CD14-positive monocyte (primary cell): Measurements from ENCODE around the gene TCF4. TPM values are rescaled to one million over a fixed set of nuclear protein-coding genes. Genes with fewer than 3 reads are reported as not detected.

Source experiments
- DNase-seq, 3 donors: peaks; one replicate each; pipeline ENCODE4 v3.0.0-alpha.2; 2011 to 2022
- H2AFZ ChIP-seq: 2 replicates; pipeline ENCODE4 v1.6.0; 2012; ENCODE audit warnings: mild to moderate bottlenecking, low read depth, low read length, inconsistent platforms; ENCODE audit not compliant: insufficient read depth, poor library complexity, severe bottlenecking
- H3K27ac ChIP-seq, 2 donors: 1 replicate in 1 of 2; 2 replicates in 1 of 2; pipeline ENCODE4 v1.5.1; 2012 to 2013; ENCODE audit warnings: low read length in 2 of 2, control low read depth in 1 of 2, inconsistent platforms in 1 of 2, low read depth in 1 of 2, mild to moderate bottlenecking in 1 of 2
- H3K27me3 ChIP-seq, 2 donors: one replicate each; pipeline versions ENCODE4 v1.6.0 to v1.6.1; 2011 to 2013; ENCODE audit warnings: low read length in 2 of 2; ENCODE audit not compliant: control insufficient read depth in 2 of 2, insufficient read depth in 2 of 2
- H3K36me3 ChIP-seq, 2 donors: replicated peaks in 1 of 2; 1 replicate in 1 of 2; 2 replicates in 1 of 2; pipeline versions ENCODE4 v1.5.1 to v1.6.1; 2012 to 2013; ENCODE audit warnings: low read length in 2 of 2, control low read depth in 1 of 2, inconsistent platforms in 1 of 2, mild to moderate bottlenecking in 1 of 2; ENCODE audit not compliant: insufficient read depth in 2 of 2, control insufficient read depth in 1 of 2
- H3K4me1 ChIP-seq, 2 donors: 1 replicate in 1 of 2; 2 replicates in 1 of 2; pipeline versions ENCODE4 v1.5.1 to v1.6.1; 2012 to 2013; ENCODE audit warnings: low read length in 2 of 2, control low read depth in 1 of 2, inconsistent platforms in 1 of 2, mild to moderate bottlenecking in 1 of 2, moderate library complexity in 1 of 2; ENCODE audit not compliant: insufficient read depth in 2 of 2, control insufficient read depth in 1 of 2
- H3K4me2 ChIP-seq: replicated peaks from 2 replicates; pipeline ENCODE3; 2012; ENCODE audit warnings: low read length, moderate library complexity, mild to moderate bottlenecking; ENCODE audit not compliant: poor library complexity, severe bottlenecking; ENCODE audit errors: extremely low read depth
- H3K4me3 ChIP-seq, 3 experiments: fragments of 200-600 bp in 1 of 3; sonication (generic) in 1 of 3; replicated peaks in 1 of 3; 1 replicate in 2 of 3; 2 replicates in 1 of 3; pipeline ENCODE4 v1.5.1; 2011 to 2013; ENCODE audit warnings: low read length in 3 of 3, mild to moderate bottlenecking in 3 of 3, control low read depth in 2 of 3, low read depth in 2 of 3, inconsistent platforms in 1 of 3, moderate library complexity in 1 of 3
- H3K79me2 ChIP-seq: 2 replicates; pipeline ENCODE4 v1.6.0; 2012; ENCODE audit warnings: mild to moderate bottlenecking, control low read depth, inconsistent platforms, low read length, moderate library complexity; ENCODE audit not compliant: insufficient read depth
- H3K9ac ChIP-seq: 2 replicates; pipeline ENCODE4 v1.6.0; 2017; ENCODE audit warnings: low read length, mild to moderate bottlenecking; ENCODE audit not compliant: insufficient read depth, poor library complexity, severe bottlenecking
- H3K9me3 ChIP-seq, 2 donors: replicated peaks in 1 of 2; 1 replicate in 1 of 2; 2 replicates in 1 of 2; pipeline versions ENCODE4 v1.5.1 to v1.6.1; 2012 to 2013; ENCODE audit warnings: low read length in 2 of 2, control low read depth in 1 of 2; ENCODE audit not compliant: control insufficient read depth in 1 of 2, insufficient read depth in 1 of 2
- H4K20me1 ChIP-seq: 2 replicates; pipeline ENCODE4 v1.6.0; 2012; ENCODE audit warnings: mild to moderate bottlenecking, low read length, control low read depth, moderate library complexity; ENCODE audit not compliant: insufficient read depth
- H3K27ac Mint-ChIP-seq, 7 donors: one replicate each; pipeline ENCODE4 v1.8.0; 2020; ENCODE audit warnings: mild to moderate bottlenecking in 7 of 7, mixed read lengths in 7 of 7, moderate library complexity in 6 of 7, inconsistent platforms in 2 of 7
- H3K27me3 Mint-ChIP-seq, 3 donors: one replicate each; pipeline ENCODE4 v1.8.0; 2021 to 2022; ENCODE audit warnings: low read depth in 3 of 3, mild to moderate bottlenecking in 3 of 3, mixed read lengths in 3 of 3, moderate library complexity in 3 of 3, inconsistent platforms in 1 of 3
- H3K36me3 Mint-ChIP-seq, 2 donors: one replicate each; pipeline ENCODE4 v1.8.0; 2020; ENCODE audit warnings: mixed read lengths in 2 of 2, inconsistent platforms in 1 of 2, mild to moderate bottlenecking in 1 of 2
- H3K4me1 Mint-ChIP-seq: one replicate; pipeline ENCODE4 v1.8.0; 2020; ENCODE audit warnings: mild to moderate bottlenecking, mixed read lengths
- H3K4me3 Mint-ChIP-seq, 2 donors: one replicate each; pipeline ENCODE4 v1.8.0; 2020; ENCODE audit warnings: mild to moderate bottlenecking in 2 of 2, mixed read lengths in 2 of 2, moderate library complexity in 1 of 2
- H3K9me3 Mint-ChIP-seq, 7 donors: one replicate each; pipeline ENCODE4 v1.8.0; 2020 to 2022; ENCODE audit warnings: mixed read lengths in 7 of 7, mild to moderate bottlenecking in 6 of 7, moderate library complexity in 6 of 7, inconsistent platforms in 2 of 7
- CTCF ChIP-seq: fragments of 200-600 bp; IDR thresholded peaks from one replicate; pipeline ENCODE4 v1.8.0; 2022; ENCODE audit warnings: antibody characterized with exemption, mild to moderate bottlenecking
- WGBS: methylation state at CpG from one replicate; pipeline ENCODE4 v1.1.5; 2013; ENCODE audit warnings: missing lambda C conversion rate; ENCODE audit not compliant: insufficient coverage; 5-methylcytosine and 5-hydroxymethylcytosine counted together
- intact Hi-C, 2 donors: fragments of 100-400 bp; cut with micrococcal nuclease; formaldehyde crosslinking; loops; one replicate each; pipeline versions ENCODE4 v1.15.0 to v1.15.1; 2023
- polyA plus RNA-seq, 3 donors: library from polyadenylated mRNA; depleted of rRNA in 1 of 3; unstranded in 2 of 3; stranded (reverse) in 1 of 3; fragments of 300-500 nt in 2 of 3; fragments of >200 nt in 1 of 3; fragmentation: Illumina TruSeq in 2 of 3; gene quantifications; 1 replicate in 2 of 3; 2 replicates in 1 of 3; pipeline ENCODE4 v1.2.3, GENCODE V29; 2012 to 2021

TCF4 gene
- polyA plus RNA-seq, 3 donors = 5.9 to 12.9 (median 10.7) TPM

DNA sequence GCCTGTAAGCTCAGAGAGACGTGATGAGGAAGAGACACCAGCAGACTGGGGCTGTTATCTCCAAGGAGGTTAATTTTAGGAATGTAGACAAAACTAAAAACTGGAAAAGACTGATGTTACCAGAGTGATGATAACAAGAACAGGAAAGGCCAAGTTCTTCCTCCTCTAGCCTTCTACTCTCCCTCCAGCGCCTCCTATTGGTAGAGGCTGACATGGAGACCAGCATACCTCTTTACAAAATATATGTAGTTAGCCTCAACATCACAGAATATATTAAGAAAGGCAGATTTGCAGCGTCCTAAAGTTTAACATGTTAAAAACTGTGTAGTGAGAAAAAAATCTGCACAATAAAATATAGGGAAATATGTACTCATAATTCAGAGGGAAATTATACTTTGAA is 66.0 kb downstream of the TCF4 start:
- H3K4me3 Mint-ChIP-seq = no peak overlapping the region
- intact Hi-C loops = no loop called here
- H3K9ac ChIP-seq = no peak overlapping the region

DNA sequence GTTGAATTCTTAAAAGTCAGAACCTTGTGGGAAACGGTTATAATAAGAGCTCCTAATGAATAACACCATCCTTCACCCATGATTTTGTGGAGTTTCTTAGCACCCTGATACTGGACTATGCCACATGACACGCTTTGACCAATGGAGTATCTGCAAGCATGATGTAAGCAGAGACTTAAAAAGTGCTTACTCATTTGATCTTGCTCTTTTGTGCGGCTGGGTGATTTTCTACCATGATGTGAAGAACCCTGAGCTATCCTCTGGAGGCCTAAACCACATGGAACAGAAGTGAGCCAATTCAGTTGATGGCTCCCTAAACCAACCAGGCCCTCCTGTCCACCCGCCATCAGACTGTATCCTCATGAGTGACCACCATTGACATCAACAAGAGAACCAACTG is 70.9 kb downstream of the TCF4 start:
- Mint-ChIP-seq H3K27me3 (no peaks in the 10 kb centered on the region), H3K27ac (no peak overlapping the region), H3K4me3 (no peak overlapping the region), H3K4me1 (no peaks in the 10 kb centered on the region), H3K36me3 (peaks cover 0 to 2% of the 10 kb centered on the region in 2 donors), H3K9me3 (peaks cover 0 to 4% (median 0%) of the 10 kb centered on the region in 7 donors)
- H3K9me3 ChIP-seq = no peaks in the 10 kb centered on the region
- no peak for DNase-seq
- H3K4me2 ChIP-seq = no peak overlapping the region
- H4K20me1 ChIP-seq = no peaks in the 10 kb centered on the region
- no peak overlapping the region for H3K4me3 ChIP-seq
- WGBS = 92% methylated on average over 2 of the region's 4 CpGs
- no peaks in the 10 kb centered on the region for H3K79me2 ChIP-seq
- H3K36me3 ChIP-seq = no peaks in the 10 kb centered on the region
- intact Hi-C loops = no loop called here
- peaks cover 5 to 13% of the 10 kb centered on the region in 2 donors for H3K4me1 ChIP-seq
- H3K27ac ChIP-seq = no peak overlapping the region
- no peak for TF ChIP-seq CTCF
- H3K9ac ChIP-seq = no peak overlapping the region
- H2AFZ ChIP-seq = no peak overlapping the region
- H3K27me3 ChIP-seq = no peaks in the 10 kb centered on the region

More for the DNA sequence above, 66.0 kb downstream of the TCF4 start:
- peaks cover 0 to 2% of the 10 kb centered on the region in 2 donors for H3K36me3 Mint-ChIP-seq
- Histone ChIP-seq H3K4me1 (no peaks in the 10 kb centered on the region), H3K9me3 (no peaks in the 10 kb centered on the region), H3K4me2 (no peak overlapping the region), H3K79me2 (no peaks in the 10 kb centered on the region), H3K4me3 (no peak overlapping the region), H2AFZ (no peak overlapping the region), H4K20me1 (no peaks in the 10 kb centered on the region), H3K27me3 (no peaks in the 10 kb centered on the region), H3K27ac (no peak overlapping the region), H3K36me3 (no peaks in the 10 kb centered on the region)
- H3K27me3 Mint-ChIP-seq = no peaks in the 10 kb centered on the region
- no peaks in the 10 kb centered on the region for H3K4me1 Mint-ChIP-seq
- H3K27ac Mint-ChIP-seq = no peak overlapping the region
- DNase-seq = peak; percentile 27 to 41 (median 34)
- no CpG with 5 or more reads among the region's 3 CpGs for WGBS
- peak; percentile 69 for TF ChIP-seq CTCF
- H3K9me3 Mint-ChIP-seq = peaks cover 0 to 4% (median 0%) of the 10 kb centered on the region in 7 donors
